Measurements from ENCODE around the gene DDAH1.

The DDAH1 gene

DNA sequence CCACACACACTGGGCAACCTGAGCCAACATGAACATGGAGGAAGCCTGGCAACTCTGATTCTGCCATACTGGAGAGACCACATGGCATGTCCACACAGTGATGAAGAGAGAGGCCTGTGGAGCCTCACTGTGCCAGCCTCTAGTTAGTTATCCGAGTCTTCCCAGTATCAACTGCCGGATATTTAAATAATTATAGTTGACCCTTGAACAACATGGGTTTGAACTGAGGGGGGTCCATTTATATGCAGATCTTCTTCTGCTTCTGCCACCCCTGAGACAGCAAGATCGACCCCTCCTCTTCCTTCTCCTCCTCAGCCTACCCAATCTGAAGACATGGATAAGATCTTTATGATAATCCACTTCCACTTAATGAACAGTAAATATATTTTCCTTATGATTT, 27.8 kb downstream of the DDAH1 start:
- no peak for DNase-seq

DNA sequence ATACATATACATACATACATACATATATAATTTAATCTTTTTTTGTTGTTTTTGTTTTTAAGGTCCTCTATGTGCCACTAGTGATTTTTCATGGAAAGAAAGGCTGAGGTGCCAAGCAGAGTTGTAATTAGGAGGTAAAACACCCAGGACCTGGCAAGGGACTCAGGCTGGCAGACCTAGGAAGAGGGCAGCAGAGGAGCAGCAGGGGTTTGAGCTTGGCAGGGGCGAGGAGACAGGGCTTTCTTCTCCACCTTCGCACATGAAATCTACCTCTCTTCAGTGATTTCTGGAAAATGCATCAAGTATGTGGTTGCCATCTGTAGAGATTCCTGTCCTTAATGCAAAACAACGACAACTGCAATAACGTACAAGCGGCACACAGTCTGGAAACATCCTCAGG, 31.9 kb downstream of the DDAH1 start:
- DNase-seq: no peak

DNA sequence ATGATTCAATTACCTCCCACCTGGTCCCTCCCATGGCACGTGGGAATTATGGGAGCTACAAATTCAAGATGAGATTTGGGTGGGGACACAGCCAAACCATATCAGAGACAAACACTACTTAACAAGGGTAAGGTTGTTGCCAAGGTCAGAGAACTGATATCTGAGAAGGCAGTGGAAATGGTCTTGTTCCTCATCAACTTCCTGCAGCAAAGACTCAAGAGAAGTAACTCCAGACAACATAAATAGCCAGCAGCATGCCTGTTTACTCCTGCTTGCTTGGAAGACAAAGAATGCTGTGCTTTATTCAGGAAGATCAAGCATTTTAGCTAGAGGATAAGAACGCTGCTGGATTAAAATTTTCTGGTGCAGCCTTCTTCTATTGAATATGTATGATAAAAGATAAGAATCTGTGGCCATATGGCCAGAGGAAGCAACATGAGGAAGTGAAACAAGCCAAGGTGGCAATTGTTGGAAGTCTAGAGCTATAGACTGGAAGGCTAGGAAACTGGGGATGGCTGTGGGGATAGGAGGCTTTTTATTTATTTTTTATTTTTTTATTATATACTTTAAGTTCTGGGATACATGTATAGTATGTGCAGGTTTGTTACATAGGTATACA, 36.4 kb downstream of the DDAH1 start:
- no peak for DNase-seq

DNA sequence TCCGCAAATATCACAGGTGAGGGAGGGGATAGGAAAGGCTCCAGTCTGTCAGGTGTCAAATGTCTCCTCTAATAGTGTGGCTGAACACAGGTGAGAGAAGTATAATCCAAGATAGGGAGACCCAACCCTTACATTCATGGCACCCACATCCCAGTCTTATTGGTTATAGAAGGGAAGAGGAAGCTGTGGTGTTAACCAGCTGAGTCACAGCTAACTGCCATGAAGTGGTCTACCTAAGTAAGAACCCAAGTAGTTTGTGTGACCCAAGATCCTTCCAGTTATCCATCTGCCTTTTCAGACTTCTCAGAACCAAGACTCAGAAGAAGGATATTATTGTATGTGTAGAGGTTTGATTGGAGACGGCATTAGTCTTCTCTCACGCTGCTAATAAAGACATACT, 37.1 kb downstream of the DDAH1 start:
- no peak for DNase-seq

DNA sequence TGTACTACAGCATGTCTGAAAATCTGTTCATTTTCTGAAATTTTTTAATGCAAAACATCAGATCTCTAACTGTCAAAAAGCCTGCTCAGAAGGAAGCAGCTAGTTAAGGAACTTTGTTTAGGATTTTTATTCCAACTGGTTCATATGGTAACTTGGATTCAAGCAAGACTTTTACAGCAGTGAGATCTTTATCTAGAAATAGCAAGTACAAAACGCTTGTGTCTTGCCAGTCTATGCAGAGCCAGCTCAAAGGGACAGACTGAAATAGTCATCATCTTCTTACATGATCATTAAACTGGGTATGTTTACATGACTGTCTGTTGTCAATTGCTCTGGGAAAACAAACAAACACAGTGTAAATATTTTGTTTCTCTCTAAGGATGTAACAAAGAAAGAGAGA, 37.6 kb downstream of the DDAH1 start:
- no peak for DNase-seq

DNA sequence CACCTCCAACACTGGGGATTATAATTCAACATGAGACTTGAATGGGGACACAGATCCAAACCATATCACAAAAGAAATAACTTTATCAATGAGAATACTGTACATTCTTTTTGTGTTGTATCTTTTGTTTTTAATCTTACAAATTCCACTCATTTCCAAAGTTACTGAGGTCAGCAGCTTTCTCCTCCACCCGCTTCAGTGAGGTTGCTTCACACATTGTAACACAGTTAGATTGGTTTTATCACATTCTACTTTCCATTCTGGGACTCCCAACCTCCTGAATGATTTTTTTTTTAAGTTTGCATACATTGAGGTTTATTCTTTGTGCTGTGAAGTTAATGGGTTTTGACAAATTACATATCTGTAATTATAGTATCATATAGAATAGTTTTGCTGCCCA, 43.8 kb downstream of the DDAH1 start:
- no peak for DNase-seq

DNA sequence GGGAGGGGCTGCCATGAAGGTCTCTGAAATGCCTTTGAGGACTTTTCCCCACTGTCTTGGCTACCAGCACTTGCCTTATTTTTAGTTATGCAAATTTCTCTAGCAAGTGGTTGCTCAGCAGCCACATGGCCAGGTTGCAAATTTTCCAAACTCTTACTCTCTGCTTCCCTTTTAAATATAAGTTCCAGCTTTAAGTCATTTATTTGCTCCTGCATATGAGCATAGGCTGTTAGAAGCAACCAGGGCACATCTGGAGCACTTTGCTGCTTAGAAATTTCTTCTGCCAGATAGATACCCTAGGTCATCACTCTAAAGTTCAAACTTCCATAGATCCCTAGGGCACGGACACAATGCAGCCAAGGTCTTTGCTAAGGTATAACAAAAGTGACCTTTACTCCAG, 44.8 kb downstream of the DDAH1 start:
- no peak for DNase-seq

DNA sequence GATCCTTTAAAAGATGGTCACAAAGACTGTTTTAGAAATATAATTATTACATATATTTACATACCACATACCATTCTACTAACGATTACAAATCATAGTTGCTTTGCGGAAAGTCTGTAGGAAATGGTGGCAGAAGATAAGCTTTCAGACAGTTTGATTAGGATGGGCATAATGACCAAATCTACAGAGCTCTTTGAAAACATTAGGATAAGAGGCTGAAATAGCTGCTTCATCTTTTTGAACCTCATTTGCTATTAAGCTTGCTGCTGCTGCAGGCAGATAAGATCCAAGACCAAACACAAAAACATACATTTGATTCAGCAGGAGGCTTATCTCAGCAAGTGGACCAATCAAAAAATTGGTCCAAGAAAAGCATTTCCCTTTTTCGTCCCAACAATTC, 47.1 kb downstream of the DDAH1 start:
- no peak for DNase-seq

DNA sequence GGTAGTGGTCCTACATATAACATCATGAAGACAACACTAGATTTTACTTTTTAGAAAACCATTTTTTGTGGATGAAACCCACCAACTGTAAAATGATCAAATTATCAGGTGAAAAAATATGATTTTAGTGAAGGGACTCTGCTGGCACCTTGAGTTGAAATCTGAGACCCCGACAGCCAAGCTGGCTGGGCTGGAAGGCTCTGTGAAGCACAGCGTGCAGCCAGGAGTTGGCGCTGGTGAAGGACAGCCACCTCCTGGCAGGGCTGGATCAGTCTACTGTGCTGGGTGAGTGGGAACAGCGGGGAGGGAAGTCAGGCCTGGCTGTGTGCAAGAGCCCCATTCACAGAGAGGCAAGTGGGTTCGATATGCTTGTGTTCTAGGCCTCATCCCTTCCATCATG, 47.9 kb downstream of the DDAH1 start:
- no peak for DNase-seq

DNA sequence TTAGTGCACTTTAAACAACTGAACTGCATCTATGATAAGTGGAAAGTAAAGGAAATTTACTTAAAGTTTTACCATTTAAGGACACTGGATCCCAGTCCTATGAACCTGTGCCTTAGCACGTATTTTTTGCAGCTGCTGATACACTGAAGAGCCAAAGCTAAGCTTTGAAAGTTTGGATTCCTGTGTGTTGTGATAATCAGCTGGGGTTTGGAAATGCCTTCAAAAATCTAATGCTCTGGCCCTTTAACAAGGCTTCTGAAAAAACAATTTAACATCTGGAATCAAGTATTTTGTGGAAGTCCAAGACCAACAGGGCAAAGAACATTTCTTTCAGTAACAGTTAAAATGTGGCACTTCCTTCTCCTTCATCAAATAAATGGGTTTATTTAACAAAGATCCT, 51.8 kb downstream of the DDAH1 start:
- no peak for DNase-seq

DNA sequence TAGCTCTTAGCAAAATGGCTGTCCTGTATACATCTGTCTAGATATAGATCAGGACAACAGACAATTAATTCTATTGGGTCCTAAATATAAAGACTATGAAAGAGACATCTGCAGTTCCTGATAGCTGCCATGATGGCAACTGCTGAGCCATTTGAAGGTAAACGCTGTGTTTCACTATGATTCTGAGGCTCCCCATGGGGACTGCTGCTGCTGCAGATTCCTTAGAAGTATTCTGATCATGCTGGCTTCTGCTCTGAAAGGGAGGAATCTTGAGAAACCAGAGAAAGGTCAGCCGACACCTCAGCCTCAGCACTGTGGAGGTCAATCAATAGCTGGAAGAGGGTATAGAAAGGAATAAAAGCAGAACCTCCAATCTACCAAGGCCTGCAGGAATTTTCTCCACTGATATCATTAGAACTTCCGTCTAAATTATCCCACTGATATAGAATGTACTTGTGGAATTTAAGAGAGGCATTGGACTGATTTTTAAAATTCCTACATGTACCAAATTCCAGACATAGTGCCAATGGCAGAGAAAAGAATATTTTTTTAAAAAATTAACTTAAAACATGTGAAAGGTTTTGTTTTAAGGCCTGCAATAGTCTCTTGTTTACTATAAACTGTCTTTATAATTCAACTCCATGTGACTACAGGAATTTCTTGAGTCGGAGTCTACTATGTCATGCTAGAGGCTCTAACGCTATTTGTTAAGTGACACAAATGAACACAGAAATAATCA, 53.2 kb downstream of the DDAH1 start:
- DNase-seq: no peak

DNA sequence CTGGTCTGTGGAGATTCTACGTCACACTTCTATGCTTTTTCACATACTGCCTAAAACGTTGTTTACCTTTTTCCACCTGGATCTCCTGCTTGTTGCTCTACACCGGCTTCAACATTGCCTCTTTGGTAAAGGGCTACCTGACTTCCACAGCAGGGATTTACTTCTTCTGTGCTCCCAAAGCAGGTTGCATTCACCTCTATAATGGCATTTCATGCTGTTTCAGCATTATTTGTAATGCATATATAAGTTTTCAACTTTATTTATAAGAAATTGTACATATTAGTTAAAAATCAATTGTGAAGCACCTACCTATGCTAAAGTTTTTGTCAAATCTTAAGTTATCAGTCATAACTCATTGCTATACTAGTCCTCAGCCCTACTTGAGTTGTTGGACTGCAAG, 55.4 kb downstream of the DDAH1 start:
- no peak for DNase-seq

DNA sequence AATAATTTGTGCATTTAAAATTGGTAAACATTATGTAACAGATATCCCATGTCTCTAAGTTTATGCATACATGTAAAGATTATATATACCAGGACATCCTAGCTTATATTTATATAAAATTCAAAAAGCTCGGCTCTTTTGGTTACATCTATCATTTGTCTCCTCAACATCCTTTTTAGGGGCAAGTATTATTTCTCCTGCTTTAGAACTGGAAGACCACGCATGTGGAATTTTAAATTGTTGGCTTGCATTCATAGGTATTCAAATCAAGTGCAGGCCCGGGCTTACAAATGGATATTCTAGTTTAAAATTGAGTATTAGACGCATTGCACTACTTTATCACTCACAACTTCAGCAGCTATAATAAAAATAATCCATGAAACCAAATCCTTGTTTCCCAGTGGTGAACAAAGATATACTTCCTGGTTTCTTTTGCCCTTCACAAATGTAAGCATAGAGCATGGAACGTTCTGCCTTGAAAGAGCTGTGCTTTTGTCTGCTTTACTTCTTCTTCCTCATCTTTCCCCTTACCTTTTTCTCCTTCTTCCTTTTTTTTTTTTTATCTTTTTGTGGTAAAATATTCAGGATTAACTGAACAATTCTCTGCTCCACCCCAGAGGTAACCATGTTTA, 57.1 kb downstream of the DDAH1 start:
- no peak for DNase-seq

DNA sequence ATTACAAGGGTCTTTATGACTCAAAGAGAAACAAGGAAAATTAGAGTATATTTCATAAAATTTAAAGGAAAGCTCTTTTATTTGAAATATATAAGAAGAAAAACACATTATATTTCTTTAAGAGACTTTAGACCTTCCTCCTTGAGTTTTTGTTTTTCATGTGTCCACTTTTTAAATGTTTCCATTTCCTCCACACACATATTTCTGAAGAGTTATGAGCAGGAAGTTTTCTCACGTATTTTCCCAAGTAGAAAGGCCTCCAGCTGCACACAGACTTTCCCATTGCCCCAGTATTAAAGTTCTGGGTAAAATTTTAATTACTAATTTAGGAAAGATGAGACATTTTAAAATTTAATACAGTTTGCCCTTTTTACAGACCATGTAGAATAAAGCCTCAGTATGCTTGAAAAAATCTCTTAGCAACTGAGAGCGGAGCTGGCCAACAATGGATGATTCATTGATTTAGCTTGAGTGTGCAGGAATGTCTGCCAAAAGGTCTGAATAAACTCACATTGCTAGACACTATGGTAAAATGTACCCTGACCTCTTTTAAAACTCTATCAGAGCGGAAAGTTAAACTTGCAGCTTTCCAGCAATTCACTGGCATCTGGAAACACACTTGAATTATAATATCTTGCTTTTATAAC, 57.9 kb downstream of the DDAH1 start:
- no peak for DNase-seq

DNA sequence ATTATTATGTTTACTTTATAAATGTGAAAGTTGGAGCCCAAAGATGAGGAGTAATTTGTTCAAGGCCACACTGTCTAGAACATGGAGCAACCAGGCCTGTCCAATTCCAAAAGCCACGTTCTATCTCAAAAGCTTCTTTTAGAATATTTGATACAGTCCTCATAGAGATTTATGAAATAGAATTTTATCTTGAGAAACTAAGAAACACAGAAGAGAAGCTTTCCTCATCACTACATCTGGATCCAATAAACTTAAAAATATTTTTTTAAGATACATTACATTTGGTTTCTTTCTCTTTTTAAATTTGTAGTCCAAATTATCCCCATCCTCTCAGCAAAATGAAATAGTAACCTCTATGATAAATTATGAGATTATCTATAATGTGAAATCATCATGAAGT, 58.9 kb downstream of the DDAH1 start:
- DNase-seq: no peak

DNA sequence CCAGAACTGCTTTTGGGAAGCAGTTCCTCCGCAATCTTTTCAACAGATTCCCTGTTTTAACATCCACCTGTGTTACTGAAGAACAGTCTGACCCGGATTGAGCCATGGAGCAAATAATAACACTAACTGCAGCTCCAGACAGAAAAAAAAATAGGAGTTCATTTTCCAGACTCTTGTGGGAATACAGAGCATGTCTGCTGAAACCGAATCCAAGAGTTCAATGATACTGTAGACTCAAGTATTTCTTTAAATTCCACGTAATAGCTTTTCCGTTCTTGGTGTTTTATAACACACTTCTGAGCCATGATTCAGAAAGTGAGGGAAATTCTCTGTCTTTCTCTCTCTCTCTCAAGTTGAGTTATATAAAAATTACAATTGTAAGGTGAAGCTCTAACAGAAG, 60.6 kb downstream of the DDAH1 start:
- no peak for DNase-seq

DNA sequence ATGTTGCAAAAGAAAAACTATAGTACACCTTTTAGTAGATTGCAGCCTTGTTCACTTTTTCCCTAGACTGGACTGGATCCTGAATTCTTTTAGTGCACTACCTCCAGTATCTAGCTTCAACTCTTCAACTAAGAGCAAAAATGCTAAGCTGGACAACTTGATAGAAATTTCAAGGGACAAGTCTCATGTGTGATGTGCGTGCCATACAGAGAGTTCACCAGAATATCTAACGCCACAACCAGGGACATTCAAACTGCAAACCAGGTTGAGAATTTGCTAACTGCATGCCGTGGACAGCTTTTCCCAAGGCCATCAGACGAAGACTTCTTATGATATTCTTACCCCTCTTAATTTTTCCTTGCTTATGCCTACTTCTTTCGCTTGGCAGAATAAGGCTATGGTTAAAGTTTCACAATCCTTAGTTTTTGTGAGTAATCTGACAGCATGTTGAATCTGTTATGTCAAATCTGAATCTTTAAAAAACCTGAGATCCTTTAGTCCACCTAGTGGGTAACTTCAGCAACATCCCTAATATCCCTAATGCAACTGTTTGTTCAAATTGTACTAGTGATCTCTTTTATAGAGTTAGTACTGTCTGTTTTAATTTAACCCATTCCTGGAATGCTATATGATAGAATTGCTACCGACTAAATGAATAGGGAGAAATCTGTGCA, 66.4 kb downstream of the DDAH1 start:
- no peak for DNase-seq

DNA sequence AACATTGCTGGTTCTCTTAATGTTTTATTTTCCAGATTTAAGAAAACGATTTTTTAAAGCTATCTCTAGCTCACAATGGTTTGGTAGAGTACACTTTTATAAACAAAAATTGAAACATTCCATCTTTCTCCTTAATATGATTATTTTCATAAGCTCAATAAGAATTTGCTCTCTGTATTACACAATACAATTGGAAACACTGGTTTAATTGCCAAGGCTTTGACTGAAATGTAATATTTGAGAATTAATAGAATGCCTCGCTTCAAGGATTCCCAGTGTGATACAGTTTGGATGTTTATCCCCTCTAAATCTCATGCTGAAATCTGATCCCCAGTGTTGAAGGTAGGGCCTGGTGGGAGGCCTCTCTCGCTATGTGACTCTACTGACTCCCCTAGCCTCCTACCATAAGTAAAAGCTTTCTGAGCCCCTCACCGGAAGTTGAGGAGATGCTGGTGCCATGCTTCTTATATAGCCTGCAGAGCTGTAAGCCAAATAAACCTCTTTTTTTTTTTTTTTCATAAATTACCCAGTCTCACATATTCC, 67.4 kb downstream of the DDAH1 start:
- no peak for DNase-seq

DNA sequence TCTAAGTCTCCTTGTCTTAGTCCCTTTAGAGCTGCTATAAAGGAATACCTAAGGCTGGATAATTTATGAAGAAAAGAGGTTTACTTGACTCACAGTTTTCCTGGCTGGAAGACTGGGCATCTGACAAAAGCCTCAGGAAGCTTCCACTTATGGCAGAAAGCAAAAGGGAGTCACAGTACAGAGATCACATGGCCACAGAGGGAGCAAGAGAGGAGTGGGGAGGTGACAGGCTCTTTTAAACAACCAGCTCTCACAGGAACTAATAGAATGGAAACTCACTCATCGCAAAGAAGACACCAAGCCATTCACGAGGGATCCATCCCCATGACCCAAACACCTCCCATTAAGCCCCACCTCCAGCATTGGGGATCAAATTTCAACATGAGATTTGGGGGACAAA, 68.8 kb downstream of the DDAH1 start:
- no peak for DNase-seq

DNA sequence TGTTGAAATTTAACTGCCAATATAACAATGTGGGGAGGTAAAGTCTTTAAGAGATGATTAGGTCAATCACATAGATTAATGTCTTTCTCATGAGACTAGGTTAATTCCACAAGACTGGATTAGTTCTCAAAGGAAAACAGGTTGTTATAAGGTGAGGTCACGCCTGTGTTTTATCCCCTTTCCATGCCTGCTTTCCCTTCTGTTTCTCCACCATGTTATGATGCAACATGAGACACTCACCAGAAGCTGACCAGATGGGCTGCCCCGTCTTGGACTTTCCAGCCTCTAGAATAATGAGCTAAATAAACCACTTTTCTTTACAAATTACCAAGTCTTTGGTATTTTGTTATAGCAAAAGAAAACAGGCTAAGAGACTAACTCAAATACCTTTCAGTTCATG, 70.8 kb downstream of the DDAH1 start:
- DNase-seq: no peak

DNA sequence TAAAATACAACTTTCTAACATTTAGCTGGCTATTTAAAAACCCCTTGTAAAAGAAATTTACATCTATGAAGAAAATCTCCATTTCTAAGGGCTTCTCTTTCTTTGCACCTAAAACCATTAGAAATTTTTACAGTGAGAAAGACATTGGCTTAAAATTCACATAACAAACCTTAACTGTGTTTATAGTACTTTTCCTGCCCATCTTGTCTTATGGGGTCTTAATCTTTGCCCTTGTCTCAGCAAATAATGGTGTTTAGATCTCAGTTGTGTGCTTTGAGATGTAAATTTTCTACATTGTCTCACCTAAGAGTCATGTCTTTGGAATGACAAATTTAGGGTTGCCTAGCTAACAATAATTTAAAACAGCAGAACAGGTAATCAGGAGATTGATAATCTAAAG, 71.5 kb downstream of the DDAH1 start:
- DNase-seq: no peak

DNA sequence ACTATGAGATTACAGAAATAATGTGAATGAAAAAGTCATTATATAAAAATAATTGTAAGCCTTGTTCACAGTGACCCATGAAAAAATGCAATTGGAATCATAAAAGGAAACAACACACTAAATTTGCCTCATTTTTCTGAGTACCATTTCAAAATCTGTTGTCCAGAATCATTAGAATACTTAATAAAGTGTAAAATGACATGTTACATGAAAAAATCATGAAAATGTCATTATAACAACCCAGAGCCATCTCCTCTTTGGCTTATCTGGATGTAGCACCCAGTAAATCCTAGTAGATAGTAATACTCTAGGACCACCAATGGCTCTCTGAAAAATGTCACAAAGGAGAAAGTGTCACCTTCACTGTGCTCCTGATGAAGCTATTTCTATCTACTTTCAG, 76.5 kb downstream of the DDAH1 start:
- DNase-seq: no peak

DNA sequence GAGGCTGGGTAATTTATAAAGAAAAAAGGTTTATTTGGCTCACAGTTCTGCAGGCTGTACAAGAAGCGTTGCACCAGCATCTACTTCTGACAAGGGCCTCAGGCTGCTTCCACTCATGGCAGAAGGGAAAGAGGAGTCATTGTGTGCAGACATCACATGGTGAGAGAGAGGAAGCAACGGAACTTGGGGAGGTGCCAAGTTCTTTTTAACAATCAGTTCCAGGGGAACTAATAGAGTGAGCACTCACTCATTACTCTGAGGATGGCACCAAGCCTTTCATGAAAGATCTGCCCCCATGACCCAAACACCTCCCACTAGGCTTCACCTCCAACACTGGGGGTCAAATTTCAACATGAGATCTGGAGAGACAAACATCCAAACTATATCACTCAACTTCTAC, 77.2 kb downstream of the DDAH1 start:
- no peak for DNase-seq
